ENCODE results near the gene OLFML2B.
A peak's percentile ranks its signal among the peaks of the same experiment; 100 is the strongest.

OLFML2B gene

DNA sequence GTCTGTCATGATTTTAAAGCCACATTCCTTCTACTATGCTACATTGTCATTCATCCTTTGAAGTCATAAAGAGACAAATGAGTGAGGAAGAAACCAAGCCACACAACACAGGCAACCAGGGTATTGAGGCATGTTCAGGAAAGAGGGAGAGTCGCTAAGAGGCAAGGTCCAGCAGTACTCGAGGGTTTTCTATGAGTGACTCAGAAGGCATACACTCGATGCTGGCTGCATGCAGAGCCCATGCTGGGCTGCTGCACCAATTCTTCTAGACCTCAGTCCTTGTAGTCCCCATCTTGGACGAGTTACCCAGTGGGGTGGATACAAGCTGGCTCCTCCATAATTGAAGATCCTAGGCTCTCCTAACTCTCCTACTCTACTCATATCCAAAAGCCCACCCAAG lies 57.6 kb downstream of the OLFML2B start:
- H3K4me3 ChIP-seq (replicated peaks; ENCODE audit: low read depth, low read length): no peak overlapping the region
- TF ChIP-seq, protein P1, sequence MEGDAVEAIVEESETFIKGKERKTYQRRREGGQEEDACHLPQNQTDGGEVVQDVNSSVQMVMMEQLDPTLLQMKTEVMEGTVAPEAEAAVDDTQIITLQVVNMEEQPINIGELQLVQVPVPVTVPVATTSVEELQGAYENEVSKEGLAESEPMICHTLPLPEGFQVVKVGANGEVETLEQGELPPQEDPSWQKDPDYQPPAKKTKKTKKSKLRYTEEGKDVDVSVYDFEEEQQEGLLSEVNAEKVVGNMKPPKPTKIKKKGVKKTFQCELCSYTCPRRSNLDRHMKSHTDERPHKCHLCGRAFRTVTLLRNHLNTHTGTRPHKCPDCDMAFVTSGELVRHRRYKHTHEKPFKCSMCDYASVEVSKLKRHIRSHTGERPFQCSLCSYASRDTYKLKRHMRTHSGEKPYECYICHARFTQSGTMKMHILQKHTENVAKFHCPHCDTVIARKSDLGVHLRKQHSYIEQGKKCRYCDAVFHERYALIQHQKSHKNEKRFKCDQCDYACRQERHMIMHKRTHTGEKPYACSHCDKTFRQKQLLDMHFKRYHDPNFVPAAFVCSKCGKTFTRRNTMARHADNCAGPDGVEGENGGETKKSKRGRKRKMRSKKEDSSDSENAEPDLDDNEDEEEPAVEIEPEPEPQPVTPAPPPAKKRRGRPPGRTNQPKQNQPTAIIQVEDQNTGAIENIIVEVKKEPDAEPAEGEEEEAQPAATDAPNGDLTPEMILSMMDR (IDR thresholded peaks at IDR 0.05; ENCODE audit: low read length, missing control alignments): no peak
- DNase-seq (ENCODE audit: low read depth): no peak

DNA sequence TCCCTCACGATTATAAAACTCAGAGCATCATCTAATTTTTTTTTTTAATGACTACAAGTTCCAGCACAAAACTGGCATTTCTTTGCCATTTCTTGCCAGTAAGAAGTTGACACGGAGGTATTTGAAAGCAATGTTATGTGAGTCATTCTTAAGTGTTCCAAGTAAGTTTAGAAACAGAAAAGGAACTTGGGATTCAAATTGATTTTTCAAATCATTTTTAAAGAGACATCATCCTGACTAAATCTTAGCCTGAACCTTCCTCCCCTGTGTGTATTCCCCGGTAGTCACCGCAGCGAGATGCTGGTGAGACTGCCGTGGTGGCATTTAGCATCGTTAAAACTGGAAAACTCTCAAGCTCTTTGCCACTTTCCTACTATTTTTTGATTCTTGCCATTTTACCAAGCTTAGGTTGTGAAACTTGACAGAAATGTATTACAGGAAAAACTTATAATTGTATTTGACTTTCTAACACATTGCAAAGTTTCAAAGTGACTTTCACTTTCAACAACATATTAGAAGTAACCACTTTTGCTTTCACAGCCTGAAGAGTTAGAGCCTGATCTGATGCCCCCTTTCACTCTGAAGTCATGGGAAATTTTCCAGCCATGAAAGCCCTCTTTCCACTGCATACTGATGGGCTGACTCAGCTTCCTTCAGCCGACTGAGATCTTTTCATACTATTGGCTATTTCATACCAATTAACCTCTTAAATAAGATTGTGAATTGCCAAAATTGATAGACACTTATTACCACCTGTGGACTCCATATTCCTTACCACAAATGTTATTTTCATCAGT lies 61.4 kb downstream of the OLFML2B start:
- peak; percentile 83 for DNase-seq (ENCODE audit: low read depth)
- TF ChIP-seq, protein P1 (IDR thresholded peaks at IDR 0.05; ENCODE audit: low read length, missing control alignments): no peak
- H3K4me3 ChIP-seq (replicated peaks; ENCODE audit: low read depth, low read length): peak overlapping the region; percentile 46

DNA sequence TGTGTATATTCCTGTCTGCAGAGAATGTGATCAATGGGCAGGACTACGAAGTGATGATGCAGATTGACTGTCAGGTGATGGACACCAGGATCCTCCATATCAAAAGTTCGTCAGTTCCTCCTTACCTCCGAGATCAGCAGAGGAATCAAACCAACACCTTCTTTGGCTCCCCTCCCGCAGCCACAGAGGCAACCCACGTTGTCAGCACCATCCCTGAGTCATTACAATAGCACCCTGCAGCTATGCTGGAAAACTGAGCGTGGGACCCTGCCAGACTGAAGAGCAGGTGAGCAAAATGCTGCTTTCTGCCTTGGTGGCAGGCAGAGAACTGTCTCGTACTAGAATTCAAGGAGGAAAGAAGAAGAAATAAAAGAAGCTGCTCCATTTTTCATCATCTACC lies 65.2 kb downstream of the OLFML2B start:
- DNase-seq (ENCODE audit: low read depth): no peak
- TF ChIP-seq, protein P1 (IDR thresholded peaks at IDR 0.05; ENCODE audit: low read length, missing control alignments): no peak
- no peak overlapping the region for H3K4me3 ChIP-seq (replicated peaks; ENCODE audit: low read depth, low read length)

DNA sequence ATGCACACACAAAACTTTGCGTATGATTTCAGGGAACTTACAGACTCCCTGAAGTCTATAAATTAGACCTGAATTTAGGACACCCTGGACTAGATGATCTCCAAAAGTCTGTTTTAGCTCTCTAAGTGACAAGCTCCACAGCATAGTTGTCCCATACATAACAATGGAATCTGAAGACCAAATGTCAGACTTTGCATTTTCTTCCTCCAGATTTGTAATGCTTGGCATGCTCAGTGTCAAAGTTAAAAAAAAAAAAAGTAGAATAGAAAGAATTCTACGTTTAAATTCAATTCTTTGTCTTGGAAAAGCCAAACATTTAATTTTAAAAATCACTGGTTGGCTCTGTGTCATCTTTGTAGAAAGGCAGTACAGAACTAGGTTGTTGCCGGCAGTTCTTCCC lies 66.7 kb downstream of the OLFML2B start:
- TF ChIP-seq, protein P1 (IDR thresholded peaks at IDR 0.05; ENCODE audit: low read length, missing control alignments): no peak
- no peak for DNase-seq (ENCODE audit: low read depth)
- H3K4me3 ChIP-seq (replicated peaks; ENCODE audit: low read depth, low read length): no peak overlapping the region

DNA sequence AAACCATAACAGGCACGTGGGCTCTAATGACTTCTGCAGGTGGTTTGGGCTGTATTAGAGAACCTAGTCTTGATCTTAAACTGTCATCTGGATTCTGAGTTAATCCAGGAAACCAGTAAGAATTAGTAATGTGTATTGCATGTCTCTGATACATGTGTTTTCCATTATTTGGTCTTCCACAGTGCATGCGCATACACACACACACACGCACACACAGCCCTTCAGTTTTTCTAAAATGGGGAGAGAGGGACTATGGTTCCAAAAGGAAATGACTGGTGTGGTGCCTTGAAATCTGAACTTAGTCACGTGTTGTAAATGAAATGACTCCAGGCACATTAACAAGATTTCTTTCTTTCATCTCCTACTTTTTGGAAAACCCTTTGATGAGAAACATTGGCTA lies 67.6 kb downstream of the OLFML2B start:
- TF ChIP-seq, protein P1 (IDR thresholded peaks at IDR 0.05; ENCODE audit: low read length, missing control alignments): no peak
- no peak overlapping the region for H3K4me3 ChIP-seq (replicated peaks; ENCODE audit: low read depth, low read length)
- peak; percentile 20 for DNase-seq (ENCODE audit: low read depth)

DNA sequence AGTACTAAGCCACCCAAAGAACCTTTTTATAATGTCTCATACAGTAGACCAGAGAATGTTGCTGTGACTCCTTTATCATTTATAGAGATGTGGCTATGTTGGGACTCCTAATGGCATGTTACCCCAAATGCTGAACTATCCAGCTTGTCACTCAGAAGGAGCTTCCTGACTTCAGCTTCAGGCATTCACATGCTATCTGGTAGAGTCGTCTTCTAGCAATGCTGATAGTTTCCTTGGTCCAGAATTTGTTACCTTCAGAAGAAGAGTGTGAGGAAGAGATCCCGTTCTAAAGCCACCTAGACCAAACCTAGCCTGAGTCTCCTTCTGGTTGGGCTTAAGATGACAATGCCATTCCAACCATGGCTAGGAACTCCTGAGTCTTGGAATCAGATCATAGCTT lies 68.1 kb downstream of the OLFML2B start:
- TF ChIP-seq, protein P1 (IDR thresholded peaks at IDR 0.05; ENCODE audit: low read length, missing control alignments): no peak
- DNase-seq (ENCODE audit: low read depth): no peak
- H3K4me3 ChIP-seq (replicated peaks; ENCODE audit: low read depth, low read length): no peak overlapping the region

DNA sequence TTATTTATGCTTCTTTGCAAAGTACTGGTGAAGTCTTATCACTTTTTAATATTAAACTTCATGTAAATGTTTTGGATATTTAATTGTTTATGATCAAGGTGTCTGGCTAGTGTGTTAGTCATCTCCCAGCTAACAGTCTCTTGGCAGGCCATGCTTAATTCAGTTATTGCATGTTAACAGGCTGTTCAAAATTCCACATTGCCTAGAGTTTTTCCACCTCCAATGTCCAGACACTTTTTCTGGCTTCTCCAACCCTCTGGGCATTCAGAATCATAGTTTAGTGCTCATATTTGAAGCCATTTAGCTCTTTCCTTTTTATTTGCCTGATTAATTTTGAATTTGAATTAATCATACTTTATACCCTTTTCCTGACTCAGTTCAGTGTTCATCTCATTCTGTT lies 69.2 kb downstream of the OLFML2B start:
- no peak for DNase-seq (ENCODE audit: low read depth)
- no peak overlapping the region for H3K4me3 ChIP-seq (replicated peaks; ENCODE audit: low read depth, low read length)
- TF ChIP-seq, protein P1 (IDR thresholded peaks at IDR 0.05; ENCODE audit: low read length, missing control alignments): no peak

Data from fibroblast of pulmonary artery (primary cell).